ENCODE data around the gene XIRP1. TPM values are rescaled to one million over a fixed set of nuclear protein-coding genes. Genes with fewer than 3 reads are reported as not detected.

The XIRP1 gene
- total and polyA plus RNA-seq, 2 donors from 2014 or later, result 0.09 TPM; not detected in 1

- no peaks in the 10 kb centered on the region for H3K36me3 ChIP-seq (ENCODE audit: control insufficient read depth in 2 of 3, insufficient read depth in 3 of 3, low read length in 3 of 3)
- intact Hi-C loops (cut with DNase I), result no loop called here
- peaks cover 0 to 4% (median 0%) of the 10 kb centered on the region in 3 donors for H3K4me1 ChIP-seq (ENCODE audit: control insufficient read depth in 2 of 3, insufficient read depth in 2 of 3, low read depth in 1 of 3, low read length in 3 of 3)
- no peak for TF ChIP-seq CTCF (IDR thresholded peaks at IDR 0.05; ENCODE audit: borderline replicate concordance, extremely low read depth, insufficient read depth)
- H3K27ac ChIP-seq (ENCODE audit: low read depth in 2 of 2, low read length in 2 of 2), result no peak overlapping the region
- no peaks in the 10 kb centered on the region for H3K27me3 ChIP-seq (ENCODE audit: control insufficient read depth, insufficient read depth, low read length)
- no peaks in the 10 kb centered on the region for H3K9me3 ChIP-seq (ENCODE audit: control insufficient read depth in 2 of 3, insufficient read depth in 1 of 3, low read length in 3 of 3)
- FAIRE-seq, result no peak
- DNase-seq, result no peak
- H3K9ac ChIP-seq (ENCODE audit: low read length in 3 of 3), result no peak overlapping the region
- no peak overlapping the region for H3K4me3 ChIP-seq (ENCODE audit: low read length in 3 of 3)
Observed at GRCh38 chr3:39185959-39186691, 6.3 kb downstream of the XIRP1 start.

GRCh38 chr3:39185326-39185958 lies 7.0 kb downstream of the XIRP1 start:
- FAIRE-seq, result no peak

GRCh38 chr3:39184968-39185285 lies 7.5 kb downstream of the XIRP1 start:
- DNase-seq (no peak), FAIRE-seq (no peak)
- Histone ChIP-seq H3K27ac (ENCODE audit: low read depth in 2 of 2, low read length in 2 of 2) (no peak overlapping the region), H3K4me1 (ENCODE audit: control insufficient read depth in 2 of 3, insufficient read depth in 2 of 3, low read depth in 1 of 3, low read length in 3 of 3) (peaks cover 0 to 8% (median 7%) of the 10 kb centered on the region in 3 donors), H3K9me3 (ENCODE audit: control insufficient read depth in 2 of 3, insufficient read depth in 1 of 3, low read length in 3 of 3) (no peaks in the 10 kb centered on the region), H3K9ac (ENCODE audit: low read length in 3 of 3) (no peak overlapping the region), H3K4me3 (ENCODE audit: low read length in 3 of 3) (no peak overlapping the region), H3K36me3 (ENCODE audit: control insufficient read depth in 2 of 3, insufficient read depth in 3 of 3, low read length in 3 of 3) (no peaks in the 10 kb centered on the region), H3K27me3 (ENCODE audit: control insufficient read depth, insufficient read depth, low read length) (no peaks in the 10 kb centered on the region)
- TF ChIP-seq CTCF (IDR thresholded peaks at IDR 0.05; ENCODE audit: borderline replicate concordance, extremely low read depth, insufficient read depth), result no peak
- intact Hi-C loops (cut with DNase I), result no loop called here

More at GRCh38 chr3:39185326-39185958, 7.0 kb downstream of the XIRP1 start:
- Histone ChIP-seq H3K9ac (ENCODE audit: low read length in 3 of 3) (no peak overlapping the region), H3K27ac (ENCODE audit: low read depth in 2 of 2, low read length in 2 of 2) (no peak overlapping the region), H3K4me1 (ENCODE audit: control insufficient read depth in 2 of 3, insufficient read depth in 2 of 3, low read depth in 1 of 3, low read length in 3 of 3) (peaks cover 0 to 5% (median 2%) of the 10 kb centered on the region in 3 donors), H3K4me3 (ENCODE audit: low read length in 3 of 3) (no peak overlapping the region), H3K9me3 (ENCODE audit: control insufficient read depth in 2 of 3, insufficient read depth in 1 of 3, low read length in 3 of 3) (no peaks in the 10 kb centered on the region), H3K27me3 (ENCODE audit: control insufficient read depth, insufficient read depth, low read length) (no peaks in the 10 kb centered on the region), H3K36me3 (ENCODE audit: control insufficient read depth in 2 of 3, insufficient read depth in 3 of 3, low read length in 3 of 3) (no peaks in the 10 kb centered on the region)
- no peak for TF ChIP-seq CTCF (IDR thresholded peaks at IDR 0.05; ENCODE audit: borderline replicate concordance, extremely low read depth, insufficient read depth)
- intact Hi-C loops (cut with DNase I), result no loop called here
- no peak for DNase-seq

Measured in kidney (tissue), 14 donors.